ENCODE results near the gene MICA. TPM values are rescaled to one million over a fixed set of nuclear protein-coding genes. Genes with fewer than 3 reads are reported as not detected.
A peak's percentile ranks its signal among the peaks of the same experiment; 100 is the strongest.

The MICA gene
- polyA plus RNA-seq, 3 donors = 5.6 to 16.5 (median 6.9) TPM

DNA sequence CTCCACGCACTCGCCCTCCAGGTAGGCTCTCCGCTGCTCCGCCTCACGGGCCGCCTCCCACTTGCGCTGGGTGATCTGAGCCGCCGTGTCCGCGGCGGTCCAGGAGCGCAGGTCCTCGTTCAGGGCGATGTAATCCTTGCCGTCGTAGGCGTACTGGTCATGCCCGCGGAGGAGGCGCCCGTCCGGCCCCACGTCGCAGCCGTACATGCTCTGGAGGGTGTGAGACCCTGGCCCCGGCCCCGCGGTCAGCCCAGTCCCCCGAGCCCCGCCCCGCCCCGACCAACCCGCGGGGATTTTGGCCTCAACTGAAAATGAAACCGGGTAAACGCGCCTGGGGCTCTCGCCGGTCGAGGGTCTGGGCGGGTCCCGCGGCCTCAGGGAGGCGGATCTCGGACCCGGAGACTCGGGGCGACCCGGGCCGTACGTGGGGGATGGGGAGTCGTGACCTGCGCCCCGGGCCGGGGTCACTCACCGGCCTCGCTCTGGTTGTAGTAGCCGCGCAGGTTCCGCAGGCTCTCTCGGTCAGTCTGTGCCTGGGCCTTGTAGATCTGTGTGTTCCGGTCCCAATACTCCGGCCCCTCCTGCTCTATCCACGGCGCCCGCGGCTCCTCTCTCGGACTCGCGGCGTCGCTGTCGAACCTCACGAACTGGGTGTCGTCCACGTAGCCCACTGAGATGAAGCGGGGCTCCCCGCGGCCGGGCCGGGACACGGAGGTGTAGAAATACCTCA lies 47.0 kb upstream of the MICA start:
- intact Hi-C loops (cut with micrococcal nuclease) = no loop called here
- TF ChIP-seq, protein P1, sequence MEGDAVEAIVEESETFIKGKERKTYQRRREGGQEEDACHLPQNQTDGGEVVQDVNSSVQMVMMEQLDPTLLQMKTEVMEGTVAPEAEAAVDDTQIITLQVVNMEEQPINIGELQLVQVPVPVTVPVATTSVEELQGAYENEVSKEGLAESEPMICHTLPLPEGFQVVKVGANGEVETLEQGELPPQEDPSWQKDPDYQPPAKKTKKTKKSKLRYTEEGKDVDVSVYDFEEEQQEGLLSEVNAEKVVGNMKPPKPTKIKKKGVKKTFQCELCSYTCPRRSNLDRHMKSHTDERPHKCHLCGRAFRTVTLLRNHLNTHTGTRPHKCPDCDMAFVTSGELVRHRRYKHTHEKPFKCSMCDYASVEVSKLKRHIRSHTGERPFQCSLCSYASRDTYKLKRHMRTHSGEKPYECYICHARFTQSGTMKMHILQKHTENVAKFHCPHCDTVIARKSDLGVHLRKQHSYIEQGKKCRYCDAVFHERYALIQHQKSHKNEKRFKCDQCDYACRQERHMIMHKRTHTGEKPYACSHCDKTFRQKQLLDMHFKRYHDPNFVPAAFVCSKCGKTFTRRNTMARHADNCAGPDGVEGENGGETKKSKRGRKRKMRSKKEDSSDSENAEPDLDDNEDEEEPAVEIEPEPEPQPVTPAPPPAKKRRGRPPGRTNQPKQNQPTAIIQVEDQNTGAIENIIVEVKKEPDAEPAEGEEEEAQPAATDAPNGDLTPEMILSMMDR (IDR thresholded peaks at IDR 0.05) = no peak
- Histone ChIP-seq H2AFZ (ENCODE audit: insufficient read depth, low read depth, low read length, poor library complexity, severe bottlenecking) (no peak overlapping the region), H3K4me3 (replicated peaks in 1 of 3; ENCODE audit: low read depth in 2 of 3, low read length in 3 of 3) (peak overlapping the region; percentile 85 to 98 (median 88)), H3K9ac (ENCODE audit: insufficient read depth, low read length, poor library complexity, severe bottlenecking) (peak overlapping the region; percentile 98), H3K4me1 (ENCODE audit: control insufficient read depth in 1 of 2, insufficient read depth in 2 of 2, low read length in 2 of 2) (peaks cover 29 to 43% of the 10 kb centered on the region in 2 donors), H4K20me1 (ENCODE audit: insufficient read depth, low read length) (peaks cover 52% of the 10 kb centered on the region), H3K9me3 (replicated peaks in 1 of 2; ENCODE audit: control insufficient read depth in 1 of 2, insufficient read depth in 1 of 2, low read length in 2 of 2) (no peaks in the 10 kb centered on the region), H3K79me2 (ENCODE audit: insufficient read depth, low read length) (peaks cover 46% of the 10 kb centered on the region), H3K27ac (ENCODE audit: low read depth in 1 of 2, low read length in 2 of 2) (peak overlapping the region; percentile 75 to 95), H3K36me3 (replicated peaks in 1 of 2; ENCODE audit: control insufficient read depth in 1 of 2, insufficient read depth in 2 of 2, low read length in 2 of 2) (peaks cover 27 to 33% of the 10 kb centered on the region in 2 donors), H3K4me2 (replicated peaks; ENCODE audit: extremely low read depth, low read length, poor library complexity, severe bottlenecking) (peak overlapping the region; percentile 99), H3K27me3 (ENCODE audit: control insufficient read depth in 2 of 2, insufficient read depth in 2 of 2, low read length in 2 of 2) (no peaks in the 10 kb centered on the region)
- H3K4me3 Mint-ChIP-seq = peak overlapping the region; percentile 95 to 97
- peaks cover 49% of the 10 kb centered on the region for H3K4me1 Mint-ChIP-seq
- peak overlapping the region; percentile 99 to 100 (median 100) for H3K27ac Mint-ChIP-seq
- 0% methylated on average over 50 of the region's 83 CpGs for WGBS (ENCODE audit: insufficient coverage)
- peaks cover 36 to 43% of the 10 kb centered on the region in 2 donors for H3K36me3 Mint-ChIP-seq
- H3K9me3 Mint-ChIP-seq = peaks cover 2 to 8% (median 3%) of the 10 kb centered on the region in 7 donors
- H3K27me3 Mint-ChIP-seq (ENCODE audit: low read depth in 3 of 3) = peaks cover 0 to 19% (median 5%) of the 10 kb centered on the region in 3 donors
- DNase-seq = peak in 2 of 3 donors; percentile 35 to 39

DNA sequence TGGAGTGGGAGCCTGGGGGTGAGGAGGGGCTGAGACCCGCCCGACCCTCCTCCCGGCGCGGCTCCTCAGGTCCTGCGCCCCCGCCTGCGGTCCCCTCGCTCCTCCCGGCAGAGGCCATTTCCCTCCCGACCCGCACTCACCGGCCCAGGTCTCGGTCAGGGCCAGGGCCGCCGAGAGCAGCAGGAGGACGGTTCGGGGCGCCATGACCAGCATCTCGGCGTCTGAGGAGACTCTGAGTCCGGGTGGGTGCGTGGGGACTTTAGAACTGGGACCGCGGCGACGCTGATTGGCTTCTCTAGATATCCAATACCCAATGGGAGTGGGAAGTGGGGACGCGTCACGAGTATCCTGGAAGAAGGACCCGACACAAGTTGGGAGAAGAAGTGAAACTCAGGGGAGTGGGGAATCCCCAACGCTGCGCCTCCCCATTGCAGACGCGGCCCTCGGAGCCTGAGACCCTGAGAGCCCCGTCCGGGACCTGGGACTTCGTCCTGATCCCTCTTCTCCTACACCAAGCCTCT lies 46.4 kb upstream of the MICA start, which contains the start of gene HLA-B:
Gene HLA-B (minus strand): TSS at position 234 of the 521 bp plus-strand sequence. CDS start 21 bp downstream, at position 213.
- intact Hi-C loops (cut with micrococcal nuclease) = no loop called here

More for the DNA sequence above, 46.4 kb upstream of the MICA start, which contains the start of gene HLA-B:
- H2AFZ ChIP-seq (ENCODE audit: insufficient read depth, low read depth, low read length, poor library complexity, severe bottlenecking) = peak within 1 kb of the TSS; percentile 53
- H3K9ac ChIP-seq (ENCODE audit: insufficient read depth, low read length, poor library complexity, severe bottlenecking) = peak within 1 kb of the TSS; percentile 98
- H4K20me1 ChIP-seq (ENCODE audit: insufficient read depth, low read length) = peaks cover 47% of the 10 kb centered on the region
- peak; percentile 95 to 97 (median 96) for DNase-seq
- Mint-ChIP-seq H3K4me3 (peak within 1 kb of the TSS; percentile 95 to 97), H3K9me3 (peaks cover 3 to 8% (median 3%) of the 10 kb centered on the region in 7 donors), H3K4me1 (peaks cover 47% of the 10 kb centered on the region), H3K27me3 (ENCODE audit: low read depth in 3 of 3) (peaks cover 0 to 22% (median 6%) of the 10 kb centered on the region in 3 donors), H3K36me3 (peaks cover 36 to 43% of the 10 kb centered on the region in 2 donors), H3K27ac (peak within 1 kb of the TSS; percentile 99 to 100 (median 100))
- WGBS (ENCODE audit: insufficient coverage) = 0% methylated on average over 33 of the region's 39 CpGs
- peak within 1 kb of the TSS; percentile 99 for H3K4me2 ChIP-seq (replicated peaks; ENCODE audit: extremely low read depth, low read length, poor library complexity, severe bottlenecking)
- peaks cover 27 to 33% of the 10 kb centered on the region in 2 donors for H3K36me3 ChIP-seq (replicated peaks in 1 of 2; ENCODE audit: control insufficient read depth in 1 of 2, insufficient read depth in 2 of 2, low read length in 2 of 2)
- TF ChIP-seq, protein P1 (IDR thresholded peaks at IDR 0.05) = no peak
- H3K27me3 ChIP-seq (ENCODE audit: control insufficient read depth in 2 of 2, insufficient read depth in 2 of 2, low read length in 2 of 2) = no peaks in the 10 kb centered on the region
- H3K27ac ChIP-seq (ENCODE audit: low read depth in 1 of 2, low read length in 2 of 2) = peak within 1 kb of the TSS; percentile 75 to 95
- H3K79me2 ChIP-seq (ENCODE audit: insufficient read depth, low read length) = peaks cover 46% of the 10 kb centered on the region
- peaks cover 29 to 43% of the 10 kb centered on the region in 2 donors for H3K4me1 ChIP-seq (ENCODE audit: control insufficient read depth in 1 of 2, insufficient read depth in 2 of 2, low read length in 2 of 2)
- peak within 1 kb of the TSS; percentile 85 to 98 (median 88) for H3K4me3 ChIP-seq (replicated peaks in 1 of 3; ENCODE audit: low read depth in 2 of 3, low read length in 3 of 3)
- H3K9me3 ChIP-seq (replicated peaks in 1 of 2; ENCODE audit: control insufficient read depth in 1 of 2, insufficient read depth in 1 of 2, low read length in 2 of 2) = no peaks in the 10 kb centered on the region
